CD4-positive, alpha-beta T cell treated with Interferon alpha-2 for 1 hour (primary cell): ENCODE measurements around the gene ASTN2.

ENCODE experiments used
- DNase-seq, 2 donors: peaks; one replicate each; pipeline ENCODE4 v3.0.0-alpha.2; 2020 to 2022

The ASTN2 gene

GRCh38 chr9:117414906-117415331 lies at the start of gene ASTN2:
Gene ASTN2 (minus strand): TSS chr9:117415057. CDS start chr9:117414938, 119 bp downstream.
- DNase-seq, result no peak

- DNase-seq, result no peak
Observed at GRCh38 chr9:117462861-117463260, 48.0 kb upstream of the ASTN2 start.

GRCh38 chr9:117461386-117461785 lies 46.5 kb upstream of the ASTN2 start:
- DNase-seq, result no peak

GRCh38 chr9:117460743-117461142 lies 45.9 kb upstream of the ASTN2 start:
- no peak for DNase-seq

- no peak for DNase-seq
Observed at GRCh38 chr9:117459913-117460312, 45.1 kb upstream of the ASTN2 start.

GRCh38 chr9:117458066-117458465 lies 43.2 kb upstream of the ASTN2 start:
- DNase-seq, result no peak

- DNase-seq, result no peak
Observed at GRCh38 chr9:117454711-117455110, 39.9 kb upstream of the ASTN2 start.

GRCh38 chr9:117453737-117454136 lies 38.9 kb upstream of the ASTN2 start:
- DNase-seq, result no peak

GRCh38 chr9:117451311-117451710 lies 36.5 kb upstream of the ASTN2 start:
- no peak for DNase-seq

GRCh38 chr9:117448066-117448465 lies 33.2 kb upstream of the ASTN2 start:
- DNase-seq, result no peak

GRCh38 chr9:117445631-117446030 lies 30.8 kb upstream of the ASTN2 start:
- no peak for DNase-seq

GRCh38 chr9:117444501-117444900 lies 29.6 kb upstream of the ASTN2 start:
- DNase-seq, result no peak

- no peak for DNase-seq
Observed at GRCh38 chr9:117437283-117437682, 22.4 kb upstream of the ASTN2 start.

- no peak for DNase-seq
Observed at GRCh38 chr9:117435630-117436261, 20.9 kb upstream of the ASTN2 start.

- DNase-seq, result no peak
Observed at GRCh38 chr9:117434566-117434965, 19.7 kb upstream of the ASTN2 start.

- DNase-seq, result no peak
Observed at GRCh38 chr9:117430813-117431212, 16.0 kb upstream of the ASTN2 start.

- no peak for DNase-seq
Observed at GRCh38 chr9:117427357-117427913, 12.6 kb upstream of the ASTN2 start.

GRCh38 chr9:117425566-117425965 lies 10.7 kb upstream of the ASTN2 start:
- no peak for DNase-seq

GRCh38 chr9:117424291-117424690 lies 9.4 kb upstream of the ASTN2 start:
- no peak for DNase-seq

GRCh38 chr9:117418111-117418510 lies 3.3 kb upstream of the ASTN2 start:
- no peak for DNase-seq

GRCh38 chr9:117416856-117417255 lies 2.0 kb upstream of the ASTN2 start:
- no peak for DNase-seq

GRCh38 chr9:117415358-117415914 lies 579 bp upstream of the ASTN2 start:
- no peak for DNase-seq

- DNase-seq, result no peak
Observed at GRCh38 chr9:117414220-117414905, 494 bp downstream of the ASTN2 start.
